GM12865 (cell line): ENCODE results near the gene AGPAT4.

Source experiments
- DNase-seq: peaks from one replicate; pipeline ENCODE4 v3.0.0; 2010; ENCODE audit warnings: low read depth
- H3K4me3 ChIP-seq: 2 replicates; pipeline ENCODE4 v1.5.1; 2011; ENCODE audit warnings: mild to moderate bottlenecking, low read depth, low read length, control low read depth
- TF ChIP-seq, protein P1 (sequence below): IDR thresholded peaks from 2 replicates; pipeline ENCODE4 v1.5.1; 2011; ENCODE audit warnings: low read length, control low read depth, low read depth, inconsistent platforms; ENCODE audit not compliant: insufficient read depth; ENCODE audit errors: missing control alignments

AGPAT4 gene

GRCh38 chr6:161204866-161205557 lies 68.8 kb downstream of the AGPAT4 start:
- no peak for DNase-seq
- TF ChIP-seq, protein P1, sequence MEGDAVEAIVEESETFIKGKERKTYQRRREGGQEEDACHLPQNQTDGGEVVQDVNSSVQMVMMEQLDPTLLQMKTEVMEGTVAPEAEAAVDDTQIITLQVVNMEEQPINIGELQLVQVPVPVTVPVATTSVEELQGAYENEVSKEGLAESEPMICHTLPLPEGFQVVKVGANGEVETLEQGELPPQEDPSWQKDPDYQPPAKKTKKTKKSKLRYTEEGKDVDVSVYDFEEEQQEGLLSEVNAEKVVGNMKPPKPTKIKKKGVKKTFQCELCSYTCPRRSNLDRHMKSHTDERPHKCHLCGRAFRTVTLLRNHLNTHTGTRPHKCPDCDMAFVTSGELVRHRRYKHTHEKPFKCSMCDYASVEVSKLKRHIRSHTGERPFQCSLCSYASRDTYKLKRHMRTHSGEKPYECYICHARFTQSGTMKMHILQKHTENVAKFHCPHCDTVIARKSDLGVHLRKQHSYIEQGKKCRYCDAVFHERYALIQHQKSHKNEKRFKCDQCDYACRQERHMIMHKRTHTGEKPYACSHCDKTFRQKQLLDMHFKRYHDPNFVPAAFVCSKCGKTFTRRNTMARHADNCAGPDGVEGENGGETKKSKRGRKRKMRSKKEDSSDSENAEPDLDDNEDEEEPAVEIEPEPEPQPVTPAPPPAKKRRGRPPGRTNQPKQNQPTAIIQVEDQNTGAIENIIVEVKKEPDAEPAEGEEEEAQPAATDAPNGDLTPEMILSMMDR, result no peak
- H3K4me3 ChIP-seq, result no peak overlapping the region

GRCh38 chr6:161200610-161201370 lies 73.1 kb downstream of the AGPAT4 start:
- TF ChIP-seq, protein P1, result no peak
- DNase-seq, result no peak
- H3K4me3 ChIP-seq, result no peak overlapping the region

- no peak overlapping the region for H3K4me3 ChIP-seq
- DNase-seq, result no peak
- TF ChIP-seq, protein P1, result no peak
Observed at GRCh38 chr6:161199850-161200249, 74.0 kb downstream of the AGPAT4 start.

DNA sequence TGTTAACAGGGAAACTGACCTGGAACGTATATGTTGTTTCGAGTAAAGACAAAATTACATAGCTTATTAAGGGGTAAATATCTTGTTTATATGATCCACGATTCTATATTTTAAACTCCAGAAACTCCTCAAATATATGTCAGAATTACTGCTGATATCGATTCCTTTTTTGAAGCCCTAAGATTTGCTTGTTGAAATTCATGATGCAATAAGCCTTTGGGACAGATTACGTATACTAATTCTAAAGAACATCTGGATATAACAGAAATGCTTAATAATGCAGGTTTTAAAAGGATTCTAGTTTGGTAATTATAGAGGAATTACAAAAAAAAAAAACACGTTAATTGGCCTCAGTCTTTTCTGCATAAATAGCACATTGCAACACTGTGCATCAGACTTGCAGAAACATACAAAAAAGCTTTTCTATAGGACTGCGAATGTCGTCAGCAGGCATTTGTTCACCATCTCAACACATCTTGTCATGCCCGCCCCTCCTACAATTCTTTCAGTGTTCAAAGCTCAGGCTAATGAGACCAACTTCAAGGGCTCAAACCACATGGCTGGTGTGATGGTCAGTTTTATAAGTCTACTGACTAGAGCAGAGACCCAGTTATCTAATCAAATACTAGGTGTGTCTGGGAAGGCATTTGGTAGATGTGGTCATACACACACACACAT lies 74.9 kb downstream of the AGPAT4 start:
- H3K4me3 ChIP-seq, result no peak overlapping the region
- TF ChIP-seq, protein P1, result no peak
- DNase-seq, result no peak

GRCh38 chr6:161198176-161198575 lies 75.7 kb downstream of the AGPAT4 start:
- no peak overlapping the region for H3K4me3 ChIP-seq
- TF ChIP-seq, protein P1, result no peak
- DNase-seq, result no peak

DNA sequence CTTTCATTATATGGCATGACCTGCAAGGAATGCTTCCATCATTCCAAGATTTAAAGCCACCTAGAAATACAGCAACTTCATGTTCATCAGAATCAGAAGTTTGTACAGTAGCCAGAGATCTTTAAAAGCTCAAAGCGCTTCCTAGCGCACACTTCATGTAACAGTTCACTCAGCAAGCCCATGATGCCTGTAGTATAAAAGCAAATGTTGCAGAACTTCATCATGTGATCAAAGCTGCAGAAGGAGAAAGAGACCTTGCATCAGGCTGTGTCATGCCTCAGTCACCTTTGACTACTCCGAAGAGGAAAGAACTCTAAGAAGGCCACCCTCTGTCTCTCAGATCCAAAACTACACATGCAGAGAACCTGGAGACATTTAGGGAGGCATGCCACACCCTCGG lies 78.5 kb downstream of the AGPAT4 start:
- TF ChIP-seq, protein P1, result no peak
- no peak overlapping the region for H3K4me3 ChIP-seq
- DNase-seq, result no peak
